ENCODE results near the gene MIEF1.
A peak's percentile ranks its signal among the peaks of the same experiment; 100 is the strongest.

MIEF1 gene

GRCh38 chr22:39546889-39547586 is 44.9 kb downstream of the MIEF1 start:
- Histone ChIP-seq H3K9me3 (ENCODE audit: control insufficient read depth, insufficient read depth, low read depth, low read length) (no peaks in the 10 kb centered on the region), H3K27ac (ENCODE audit: extremely low read depth, low read depth, low read length) (no peak overlapping the region), H3K4me1 (ENCODE audit: control insufficient read depth, insufficient read depth, low read length) (no peaks in the 10 kb centered on the region), H3K36me3 (ENCODE audit: control insufficient read depth in 2 of 2, insufficient read depth in 1 of 2, low read length in 2 of 2) (no peaks in the 10 kb centered on the region), H3K4me3 (ENCODE audit: low read depth, low read length) (no peak overlapping the region)
- ChIA-PET CTCF (interaction anchor here (0.5 to 5.2 kb wide), 4 partner anchors 12 to 800 kb away, joined by 3 to 29 read pairs (median 4); no protein-coding TSS in a partner anchor), POLR2A (interaction anchor here (0.5 kb wide), 1 partner anchor 807 kb away, joined by 3 read pairs; no protein-coding TSS in a partner anchor)
- TF ChIP-seq ZNF660 (tag by site-specific recombination; IDR thresholded peaks at IDR 0.05) (no peak), OVOL3 (tag by site-specific recombination; IDR thresholded peaks at IDR 0.05) (no peak), ZNF26 (tag by site-specific recombination; IDR thresholded peaks at IDR 0.05) (0 out of 2 replicates have a peak, but pooled peaks have one; percentile 7), SP7 (tag by site-specific recombination; IDR thresholded peaks at IDR 0.05) (no peak), ZNF639 (tag by site-specific recombination; IDR thresholded peaks at IDR 0.05) (no peak), ZNF311 (tag by site-specific recombination; IDR thresholded peaks at IDR 0.05; ENCODE audit: borderline replicate concordance) (no peak), ZNF114 (tag by site-specific recombination; IDR thresholded peaks at IDR 0.05) (no peak), ZNF366 (tag by site-specific recombination; conservative IDR thresholded peaks at IDR 0.05) (peak; percentile 91), ZNF654 (tag by site-specific recombination; IDR thresholded peaks at IDR 0.05; ENCODE audit: low read depth) (no peak), ZFHX2 (tag by site-specific recombination; conservative IDR thresholded peaks at IDR 0.05) (peak; percentile 18; the same call in 1 of the 2 replicates), ZNF558 (tag by site-specific recombination; IDR thresholded peaks at IDR 0.05) (no peak), GLI4 (tag by site-specific recombination; IDR thresholded peaks at IDR 0.05) (no peak), ZFP69B (tag by site-specific recombination; IDR thresholded peaks at IDR 0.05) (no peak), ZNF341 (tag by site-specific recombination; IDR thresholded peaks at IDR 0.05; ENCODE audit: low read depth) (no peak), ZBTB6 (tag by site-specific recombination; IDR thresholded peaks at IDR 0.05) (peak; percentile 84), ZBTB8A (tag by site-specific recombination; IDR thresholded peaks at IDR 0.05) (no peak), ZNF146 (tag by site-specific recombination; IDR thresholded peaks at IDR 0.05) (no peak), ZBTB17 (tag by site-specific recombination; IDR thresholded peaks at IDR 0.05) (peak; percentile 80), SP2 (tag by site-specific recombination; IDR thresholded peaks at IDR 0.05) (no peak), ZXDB (tag by site-specific recombination; IDR thresholded peaks at IDR 0.05) (no peak), ZNF184 (tag by site-specific recombination; IDR thresholded peaks at IDR 0.05) (no peak), ZNF837 (tag by site-specific recombination; IDR thresholded peaks at IDR 0.05) (no peak), ZNF658 (tag by site-specific recombination; IDR thresholded peaks at IDR 0.05) (no peak), YY1 (tag by site-specific recombination; IDR thresholded peaks at IDR 0.05) (no peak), ZNF112 (tag by site-specific recombination; IDR thresholded peaks at IDR 0.05) (no peak), SALL2 (tag by site-specific recombination; IDR thresholded peaks at IDR 0.05; ENCODE audit: borderline replicate concordance) (0 out of 2 replicates have a peak, but pooled peaks have one; percentile 50), ZNF280D (tag by site-specific recombination; IDR thresholded peaks at IDR 0.05) (no peak), CTCF (tag by site-specific recombination; IDR thresholded peaks at IDR 0.05) (no peak), ZIC2 (tag by site-specific recombination; IDR thresholded peaks at IDR 0.05) (peak; percentile 70), ZNF433 (tag by site-specific recombination; IDR thresholded peaks at IDR 0.05; ENCODE audit: low read depth) (no peak), ZSCAN23 (tag by site-specific recombination; IDR thresholded peaks at IDR 0.05) (0 out of 2 replicates have a peak, but pooled peaks have one; percentile 13)

Data from HEK293 (cell line).